IPS-18a (cell line): Measurements from ENCODE around the gene POFUT1.
"Not testable (repeated sequence)": the region's sequence is repeated elsewhere in the genome, so short reads cannot be mapped to it uniquely, and the experiment has no call there.

ENCODE experiments used
- H3K27ac ChIP-seq: one replicate; pipeline ENCODE4 v1.5.1; 2013; ENCODE audit warnings: low read length
- H3K27me3 ChIP-seq: one replicate; pipeline ENCODE4 v1.6.1; 2013; ENCODE audit warnings: mild to moderate bottlenecking, low read length; ENCODE audit not compliant: control insufficient read depth, insufficient read depth
- H3K36me3 ChIP-seq: one replicate; pipeline ENCODE4 v1.6.1; 2013; ENCODE audit warnings: low read depth, low read length; ENCODE audit not compliant: control insufficient read depth
- H3K4me1 ChIP-seq: one replicate; pipeline ENCODE4 v1.6.1; 2013; ENCODE audit warnings: low read depth, low read length; ENCODE audit not compliant: control insufficient read depth
- H3K4me3 ChIP-seq: one replicate; pipeline ENCODE4 v1.5.1; 2013; ENCODE audit warnings: low read length
- H3K9ac ChIP-seq: one replicate; pipeline ENCODE4 v1.6.1; 2013; ENCODE audit warnings: mild to moderate bottlenecking, low read length, moderate library complexity
- H3K9me3 ChIP-seq: one replicate; pipeline ENCODE4 v1.6.1; 2013; ENCODE audit warnings: low read depth, low read length; ENCODE audit not compliant: control insufficient read depth

POFUT1 gene

GRCh38 chr20:32244150-32244823 lies 36.6 kb downstream of the POFUT1 start:
- Histone ChIP-seq H3K27ac (no peak overlapping the region), H3K4me1 (peaks cover 9% of the 10 kb centered on the region)

GRCh38 chr20:32244959-32245358 lies 37.3 kb downstream of the POFUT1 start:
- no peaks in the 10 kb centered on the region for H3K36me3 ChIP-seq
- no peaks in the 10 kb centered on the region for H3K9me3 ChIP-seq
- H3K4me3 ChIP-seq, result no peak overlapping the region
- no peaks in the 10 kb centered on the region for H3K27me3 ChIP-seq
- H3K27ac ChIP-seq, result no peak overlapping the region
- no peak overlapping the region for H3K9ac ChIP-seq
- H3K4me1 ChIP-seq, result peaks cover 6% of the 10 kb centered on the region

More at GRCh38 chr20:32244150-32244823, 36.6 kb downstream of the POFUT1 start:
- no peak overlapping the region for H3K9ac ChIP-seq
- H3K9me3 ChIP-seq, result no peaks in the 10 kb centered on the region
- H3K4me3 ChIP-seq, result no peak overlapping the region
- no peaks in the 10 kb centered on the region for H3K36me3 ChIP-seq
- H3K27me3 ChIP-seq, result no peaks in the 10 kb centered on the region

GRCh38 chr20:32246208-32246607 lies 38.5 kb downstream of the POFUT1 start:
- H3K4me1 ChIP-seq, H3K36me3 ChIP-seq, H3K9me3 ChIP-seq, H3K27ac ChIP-seq, H3K9ac ChIP-seq, H3K27me3 ChIP-seq, H3K4me3 ChIP-seq: not testable (repeated sequence)

- Histone ChIP-seq H3K9me3 (no peaks in the 10 kb centered on the region), H3K4me1 (no peaks in the 10 kb centered on the region), H3K9ac (no peak overlapping the region), H3K27ac (no peak overlapping the region), H3K27me3 (no peaks in the 10 kb centered on the region), H3K36me3 (no peaks in the 10 kb centered on the region), H3K4me3 (no peak overlapping the region)
These were observed 40.4 kb downstream of the POFUT1 start for GRCh38 chr20:32248043-32248442.

- no peak overlapping the region for H3K27ac ChIP-seq
- no peaks in the 10 kb centered on the region for H3K9me3 ChIP-seq
- no peaks in the 10 kb centered on the region for H3K36me3 ChIP-seq
- H3K4me3 ChIP-seq, result no peak overlapping the region
- H3K4me1 ChIP-seq, result no peaks in the 10 kb centered on the region
- no peaks in the 10 kb centered on the region for H3K27me3 ChIP-seq
- no peak overlapping the region for H3K9ac ChIP-seq
These were observed 41.5 kb downstream of the POFUT1 start for GRCh38 chr20:32249030-32249738.

GRCh38 chr20:32251470-32251869 lies 43.8 kb downstream of the POFUT1 start:
- Histone ChIP-seq H3K27me3 (no peaks in the 10 kb centered on the region), H3K4me1 (no peaks in the 10 kb centered on the region), H3K9me3 (no peaks in the 10 kb centered on the region), H3K4me3 (no peak overlapping the region), H3K9ac (no peak overlapping the region), H3K27ac (no peak overlapping the region), H3K36me3 (no peaks in the 10 kb centered on the region)

GRCh38 chr20:32252189-32252588 lies 44.5 kb downstream of the POFUT1 start:
- no peaks in the 10 kb centered on the region for H3K36me3 ChIP-seq
- no peak overlapping the region for H3K9ac ChIP-seq
- no peaks in the 10 kb centered on the region for H3K27me3 ChIP-seq

GRCh38 chr20:32260973-32261372 lies 53.3 kb downstream of the POFUT1 start:
- H3K27me3 ChIP-seq, H3K4me3 ChIP-seq, H3K9ac ChIP-seq, H3K4me1 ChIP-seq, H3K36me3 ChIP-seq, H3K27ac ChIP-seq, H3K9me3 ChIP-seq: not testable (repeated sequence)

More at GRCh38 chr20:32252189-32252588, 44.5 kb downstream of the POFUT1 start:
- H3K9me3 ChIP-seq, result no peaks in the 10 kb centered on the region
- no peak overlapping the region for H3K4me3 ChIP-seq
- no peaks in the 10 kb centered on the region for H3K4me1 ChIP-seq
- H3K27ac ChIP-seq, result no peak overlapping the region

- no peaks in the 10 kb centered on the region for H3K36me3 ChIP-seq
- H3K9ac ChIP-seq, result no peak overlapping the region
- H3K4me1 ChIP-seq, result no peaks in the 10 kb centered on the region
These were observed 54.0 kb downstream of the POFUT1 start for GRCh38 chr20:32261644-32262043.

GRCh38 chr20:32263398-32263954 lies 55.8 kb downstream of the POFUT1 start:
- no peak overlapping the region for H3K27ac ChIP-seq
- no peak overlapping the region for H3K9ac ChIP-seq
- no peaks in the 10 kb centered on the region for H3K36me3 ChIP-seq
- H3K4me1 ChIP-seq, result no peaks in the 10 kb centered on the region
- no peak overlapping the region for H3K4me3 ChIP-seq
- no peaks in the 10 kb centered on the region for H3K9me3 ChIP-seq
- no peaks in the 10 kb centered on the region for H3K27me3 ChIP-seq

More at GRCh38 chr20:32261644-32262043, 54.0 kb downstream of the POFUT1 start:
- Histone ChIP-seq H3K4me3 (no peak overlapping the region), H3K9me3 (no peaks in the 10 kb centered on the region), H3K27ac (no peak overlapping the region), H3K27me3 (no peaks in the 10 kb centered on the region)

- H3K4me3 ChIP-seq, result no peak overlapping the region
- H3K4me1 ChIP-seq, result no peaks in the 10 kb centered on the region
- no peak overlapping the region for H3K9ac ChIP-seq
- H3K36me3 ChIP-seq, result no peaks in the 10 kb centered on the region
- no peaks in the 10 kb centered on the region for H3K9me3 ChIP-seq
- H3K27ac ChIP-seq, result no peak overlapping the region
- H3K27me3 ChIP-seq, result no peaks in the 10 kb centered on the region
These were observed 63.9 kb downstream of the POFUT1 start for GRCh38 chr20:32271620-32272019.
